ENCODE results near the gene TIMELESS.

The TIMELESS gene

DNA sequence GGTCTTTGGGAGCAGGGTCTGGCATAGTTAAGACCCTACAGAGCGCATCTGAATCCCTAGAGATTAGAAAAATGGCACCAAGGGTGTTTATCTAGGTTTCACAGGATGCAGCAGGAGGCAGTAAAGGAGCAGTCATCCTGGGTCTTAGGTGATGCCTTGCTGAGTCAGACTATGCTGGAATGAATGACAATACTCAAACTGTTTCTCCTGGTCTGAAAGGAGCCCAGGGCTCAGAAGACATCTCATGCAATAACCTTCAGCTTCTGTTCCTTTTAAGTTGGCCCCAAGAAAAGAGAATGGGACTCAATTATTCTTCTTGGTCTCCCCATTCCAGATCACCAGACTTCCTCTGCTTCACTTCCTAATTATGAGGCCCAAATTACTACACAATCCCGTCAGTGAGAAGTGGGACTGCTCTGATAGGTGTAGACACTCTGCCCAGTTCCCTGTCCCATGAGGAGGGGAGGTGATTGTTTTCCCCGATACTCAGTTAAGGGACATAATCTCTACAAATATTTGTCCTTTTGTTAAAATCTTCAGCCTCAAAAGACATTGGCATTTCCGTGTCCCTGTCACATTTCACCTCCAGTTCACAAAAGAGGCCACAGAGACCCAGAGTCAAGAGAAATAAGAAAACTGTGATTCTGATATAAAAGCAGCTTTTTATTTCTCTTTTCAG lies 71.8 kb downstream of the TIMELESS start:
- H3K4me3 ChIP-seq (ENCODE audit: low read length) = no peak overlapping the region
- DNase-seq (ENCODE audit: low read depth) = no peak
- TF ChIP-seq, protein P1, sequence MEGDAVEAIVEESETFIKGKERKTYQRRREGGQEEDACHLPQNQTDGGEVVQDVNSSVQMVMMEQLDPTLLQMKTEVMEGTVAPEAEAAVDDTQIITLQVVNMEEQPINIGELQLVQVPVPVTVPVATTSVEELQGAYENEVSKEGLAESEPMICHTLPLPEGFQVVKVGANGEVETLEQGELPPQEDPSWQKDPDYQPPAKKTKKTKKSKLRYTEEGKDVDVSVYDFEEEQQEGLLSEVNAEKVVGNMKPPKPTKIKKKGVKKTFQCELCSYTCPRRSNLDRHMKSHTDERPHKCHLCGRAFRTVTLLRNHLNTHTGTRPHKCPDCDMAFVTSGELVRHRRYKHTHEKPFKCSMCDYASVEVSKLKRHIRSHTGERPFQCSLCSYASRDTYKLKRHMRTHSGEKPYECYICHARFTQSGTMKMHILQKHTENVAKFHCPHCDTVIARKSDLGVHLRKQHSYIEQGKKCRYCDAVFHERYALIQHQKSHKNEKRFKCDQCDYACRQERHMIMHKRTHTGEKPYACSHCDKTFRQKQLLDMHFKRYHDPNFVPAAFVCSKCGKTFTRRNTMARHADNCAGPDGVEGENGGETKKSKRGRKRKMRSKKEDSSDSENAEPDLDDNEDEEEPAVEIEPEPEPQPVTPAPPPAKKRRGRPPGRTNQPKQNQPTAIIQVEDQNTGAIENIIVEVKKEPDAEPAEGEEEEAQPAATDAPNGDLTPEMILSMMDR (conservative IDR thresholded peaks at IDR 0.05; ENCODE audit: low read length) = no peak

GRCh38 chr12:56375598-56376434 lies 73.4 kb downstream of the TIMELESS start:
- DNase-seq (ENCODE audit: low read depth) = no peak
- no peak overlapping the region for H3K4me3 ChIP-seq (ENCODE audit: low read length)
- TF ChIP-seq, protein P1 (conservative IDR thresholded peaks at IDR 0.05; ENCODE audit: low read length) = no peak

DNA sequence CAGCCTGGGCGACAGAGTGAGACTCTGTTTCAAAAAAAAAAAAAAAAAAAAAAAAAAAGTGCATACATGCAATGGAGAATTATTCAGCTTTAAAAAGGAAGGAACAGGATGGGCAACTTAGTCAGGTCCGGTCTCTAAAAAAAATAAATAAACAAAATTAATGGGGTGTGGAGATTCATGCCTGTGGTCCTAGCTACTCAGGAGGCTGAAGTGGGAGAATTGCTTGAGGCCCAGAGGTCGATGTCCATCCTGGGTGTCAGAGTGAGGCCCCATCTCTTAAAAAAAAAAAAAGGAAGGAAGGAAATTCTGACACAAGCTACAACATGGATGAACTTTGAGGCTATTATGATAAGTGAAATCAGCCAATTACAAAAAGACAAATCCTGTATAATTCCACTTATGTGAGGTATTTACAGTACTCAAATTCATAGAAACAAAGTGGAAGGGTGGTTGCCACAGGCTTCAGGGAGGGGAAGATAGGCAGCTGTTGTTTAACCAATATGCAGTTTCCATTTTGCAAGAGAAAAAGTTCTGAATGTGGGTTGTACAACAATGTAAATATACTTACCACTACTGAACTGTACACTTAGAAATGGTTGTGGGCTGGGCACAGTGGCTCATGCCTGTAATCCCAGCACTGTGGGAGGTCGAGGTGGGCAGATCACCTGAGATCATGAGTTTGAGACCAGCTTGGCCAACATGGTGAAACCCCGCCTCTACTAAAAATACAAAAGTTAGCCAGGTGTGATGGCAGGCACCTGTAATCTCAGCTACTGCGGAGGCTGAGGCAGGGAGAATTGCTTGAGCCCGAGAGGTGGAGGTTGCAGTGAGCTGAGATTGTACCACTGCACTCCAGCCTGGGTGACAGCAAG lies 74.3 kb downstream of the TIMELESS start:
- TF ChIP-seq, protein P1 (conservative IDR thresholded peaks at IDR 0.05; ENCODE audit: low read length) = no peak
- no peak for DNase-seq (ENCODE audit: low read depth)
- H3K4me3 ChIP-seq (ENCODE audit: low read length) = no peak overlapping the region

- DNase-seq (ENCODE audit: low read depth) = no peak
- H3K4me3 ChIP-seq (ENCODE audit: low read length) = no peak overlapping the region
- TF ChIP-seq, protein P1 (conservative IDR thresholded peaks at IDR 0.05; ENCODE audit: low read length) = no peak
These were observed 75.7 kb downstream of the TIMELESS start for GRCh38 chr12:56373515-56373914.

GRCh38 chr12:56366948-56367347 lies 82.3 kb downstream of the TIMELESS start:
- TF ChIP-seq, protein P1 (conservative IDR thresholded peaks at IDR 0.05; ENCODE audit: low read length) = no peak
- no peak overlapping the region for H3K4me3 ChIP-seq (ENCODE audit: low read length)
- no peak for DNase-seq (ENCODE audit: low read depth)
